GM19455 (cell line): ENCODE results near the gene MAST2.
"Not testable (repeated sequence)": the region's sequence is repeated elsewhere in the genome, so short reads cannot be mapped to it uniquely, and the experiment has no call there.

Source experiments
- ATAC-seq: cut with Tn5 transposase; IDR thresholded peaks from one replicate; pipeline ENCODE4 v1.9.1; 2021; ENCODE audit not compliant: unreplicated experiment

The MAST2 gene

DNA sequence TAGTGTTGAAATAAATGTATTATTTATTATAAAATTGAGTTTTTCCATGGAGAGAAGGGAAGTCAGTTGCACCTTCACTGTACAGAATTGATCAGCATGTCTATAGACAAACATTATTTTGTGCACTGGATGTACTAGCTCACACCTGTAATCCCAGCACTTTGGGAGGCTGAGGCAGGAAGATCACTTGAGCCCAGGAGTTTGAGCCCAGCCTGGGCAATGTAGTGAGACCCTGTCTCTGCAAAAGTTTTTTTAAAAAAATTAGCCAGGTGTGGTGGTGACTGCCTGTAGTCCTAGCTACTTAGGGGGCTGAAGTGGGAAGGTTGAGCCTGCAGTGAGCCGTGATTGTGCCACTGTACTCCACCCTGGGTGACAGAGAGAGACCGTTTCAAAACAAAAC lies 87.7 kb downstream of the MAST2 start:
- ATAC-seq, result no peak

DNA sequence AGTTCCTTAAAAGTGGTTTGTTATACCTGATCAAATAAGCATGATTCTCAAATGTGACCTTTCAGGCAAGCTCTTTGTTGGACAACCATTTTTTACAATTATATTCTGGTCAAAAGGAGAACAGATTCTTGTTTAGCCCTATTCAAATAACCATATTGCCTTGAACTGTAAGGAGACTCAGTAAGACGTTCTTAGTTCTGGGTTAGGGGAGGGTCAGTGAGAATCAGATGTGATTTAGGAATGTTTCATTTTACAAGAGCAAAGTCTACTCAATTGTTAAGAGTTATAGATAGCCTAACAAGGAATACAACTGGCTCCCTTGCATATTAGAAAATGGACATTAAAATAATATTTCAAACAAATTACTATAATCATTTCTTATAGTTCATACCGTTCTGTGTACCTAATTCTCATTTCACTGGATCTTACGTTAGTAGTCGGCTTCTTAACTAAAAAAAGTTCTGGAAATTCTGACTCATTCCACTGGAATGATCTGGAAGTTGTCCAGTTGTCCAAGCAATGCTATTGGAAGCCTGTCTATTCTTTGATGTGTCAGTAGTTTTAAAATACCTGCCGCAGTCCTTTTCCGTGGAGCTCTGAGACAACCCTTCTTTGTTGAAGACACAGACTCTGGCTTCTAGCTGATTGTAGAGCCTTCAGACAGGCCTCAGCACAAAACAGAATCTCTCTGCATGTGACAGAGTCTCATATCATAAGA lies 88.8 kb downstream of the MAST2 start:
- ATAC-seq, result no peak

DNA sequence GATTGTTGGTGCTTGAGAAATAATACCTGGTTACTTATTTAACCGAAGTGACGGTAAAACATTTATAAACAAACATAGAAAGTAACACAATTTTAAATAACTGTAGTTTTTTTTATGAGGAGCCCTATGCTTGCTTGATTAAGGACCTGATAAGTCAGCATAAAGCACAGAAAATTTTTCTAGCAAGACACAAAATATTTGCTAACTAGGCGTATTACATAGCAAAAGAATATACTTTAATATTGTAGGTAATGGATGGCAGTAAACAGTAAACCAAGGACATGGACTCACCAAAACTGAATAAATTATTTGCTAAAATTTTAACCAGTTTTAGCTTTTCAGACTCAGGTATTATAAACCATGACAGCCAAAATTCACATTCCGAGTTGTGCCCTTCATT lies 90.9 kb downstream of the MAST2 start:
- ATAC-seq, result no peak

DNA sequence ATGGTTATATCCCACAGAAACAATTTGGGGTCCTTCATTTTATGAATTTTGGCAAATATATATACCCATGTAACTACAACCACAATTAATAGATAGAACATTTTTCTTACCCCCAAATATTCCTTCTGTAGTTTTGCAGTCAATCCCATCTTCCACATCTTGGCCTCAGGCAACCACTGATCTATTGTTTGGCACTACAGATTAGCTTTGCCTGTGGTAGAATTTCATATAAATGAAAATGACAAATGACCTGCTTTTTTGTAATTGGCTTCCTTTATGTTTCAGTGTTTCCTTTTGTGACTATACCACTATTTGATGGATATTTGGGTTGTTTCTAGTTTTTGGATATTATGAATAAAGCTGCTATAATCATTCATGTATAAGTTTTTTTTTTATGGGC lies 91.5 kb downstream of the MAST2 start:
- ATAC-seq, result no peak

DNA sequence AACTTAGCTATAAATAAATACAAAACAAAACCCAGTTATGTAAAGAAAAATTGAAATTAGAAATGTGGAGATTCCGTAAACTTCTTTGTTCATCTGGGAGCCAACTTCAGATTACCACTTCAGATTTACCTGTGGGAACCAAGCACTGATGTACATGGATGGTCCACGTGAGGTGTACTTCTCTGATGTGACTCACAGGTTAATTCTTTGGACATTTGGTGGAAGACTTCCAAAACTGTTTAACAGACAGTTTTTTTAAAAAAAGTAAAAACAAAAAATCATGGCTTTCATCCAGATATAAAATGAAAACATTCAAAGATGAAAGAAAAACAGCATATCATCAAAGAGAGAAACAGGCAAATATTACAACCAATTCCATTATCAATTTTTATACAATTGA lies 92.0 kb downstream of the MAST2 start:
- no peak for ATAC-seq

DNA sequence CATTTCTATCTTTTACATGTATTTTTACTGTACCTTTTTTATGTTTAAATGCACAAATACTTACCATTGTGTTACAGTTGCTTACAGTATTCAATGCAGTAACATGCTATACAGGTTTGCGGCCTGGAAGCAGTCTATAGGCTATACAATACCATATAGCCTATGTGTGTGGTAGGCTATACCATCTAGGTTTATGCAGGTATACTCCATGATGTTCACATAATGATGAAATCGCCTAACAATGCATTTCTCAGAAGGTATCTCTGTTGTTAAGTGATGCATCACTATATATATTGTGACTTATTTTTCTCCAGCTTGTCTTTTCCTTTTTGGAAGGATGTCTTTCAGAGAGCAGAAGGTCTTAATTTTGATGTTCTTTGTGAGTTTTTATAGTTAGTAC lies 103.5 kb downstream of the MAST2 start:
- ATAC-seq, result no peak

DNA sequence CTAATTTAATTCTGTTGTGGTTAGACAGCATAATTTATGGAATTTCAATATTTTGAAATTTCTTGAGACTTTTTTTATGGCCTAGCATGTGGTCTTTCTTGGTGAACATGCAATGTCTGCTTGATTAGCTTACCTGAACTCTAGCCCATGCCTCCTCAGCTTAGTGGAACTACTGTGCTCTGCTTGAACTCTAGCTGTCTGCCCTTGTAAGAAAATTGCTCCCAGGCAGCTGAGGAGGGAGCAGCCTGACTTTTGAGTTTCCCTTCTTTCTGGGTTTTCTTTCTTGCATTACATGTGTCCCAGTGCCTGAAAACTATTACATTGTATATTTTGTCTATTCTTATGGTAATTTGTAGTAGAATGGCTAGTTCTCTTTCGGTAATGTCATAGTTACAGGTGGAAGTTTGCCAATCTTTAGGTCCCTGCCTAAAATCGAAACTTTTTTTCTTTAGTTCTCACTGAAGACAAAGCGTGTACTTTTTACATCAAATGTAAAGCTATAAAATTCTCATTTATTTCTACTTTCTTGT lies 105.3 kb downstream of the MAST2 start:
- no peak for ATAC-seq

DNA sequence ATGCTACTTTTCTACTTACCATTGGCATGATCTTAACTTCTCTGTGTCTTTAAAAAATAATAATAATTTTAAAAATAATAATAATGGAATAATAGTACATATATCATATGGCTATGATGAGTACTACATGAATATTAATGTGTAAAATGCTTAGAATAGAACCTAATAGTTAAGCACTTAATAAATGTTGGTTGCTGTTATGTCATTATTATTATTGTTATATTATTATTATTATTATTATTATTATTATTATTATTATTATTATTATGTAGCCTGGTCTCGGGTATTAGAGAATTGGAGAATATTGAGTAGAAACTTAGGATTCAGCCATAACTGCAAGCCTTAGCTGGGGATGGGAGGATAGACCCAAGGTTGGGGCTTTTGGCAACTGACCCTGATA lies 108.2 kb downstream of the MAST2 start:
- ATAC-seq, result no peak

DNA sequence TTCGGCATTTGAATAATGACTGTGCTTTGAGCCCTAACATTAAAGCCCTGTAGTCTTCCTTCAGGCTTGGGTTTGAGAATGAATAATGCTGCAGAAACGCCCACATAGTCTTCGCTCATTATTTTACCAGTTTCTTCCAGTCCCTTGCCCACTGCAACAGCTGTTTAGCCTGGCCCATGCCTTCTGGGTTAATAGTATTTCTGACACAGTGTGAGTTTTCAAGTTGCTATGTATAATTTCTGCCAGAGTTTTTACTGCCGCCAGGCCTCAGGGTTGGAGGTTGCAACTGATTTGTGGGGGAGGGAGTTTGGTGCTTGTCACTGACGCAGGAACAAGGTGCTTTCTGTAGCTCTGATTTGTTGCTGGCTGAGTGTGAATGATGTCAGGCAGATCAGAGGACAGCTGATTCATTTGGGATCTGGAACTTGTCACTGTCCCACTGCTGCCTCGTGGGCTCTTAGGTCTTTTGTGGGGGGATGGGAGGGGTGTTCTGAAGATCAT lies 109.8 kb downstream of the MAST2 start:
- ATAC-seq, result no peak

DNA sequence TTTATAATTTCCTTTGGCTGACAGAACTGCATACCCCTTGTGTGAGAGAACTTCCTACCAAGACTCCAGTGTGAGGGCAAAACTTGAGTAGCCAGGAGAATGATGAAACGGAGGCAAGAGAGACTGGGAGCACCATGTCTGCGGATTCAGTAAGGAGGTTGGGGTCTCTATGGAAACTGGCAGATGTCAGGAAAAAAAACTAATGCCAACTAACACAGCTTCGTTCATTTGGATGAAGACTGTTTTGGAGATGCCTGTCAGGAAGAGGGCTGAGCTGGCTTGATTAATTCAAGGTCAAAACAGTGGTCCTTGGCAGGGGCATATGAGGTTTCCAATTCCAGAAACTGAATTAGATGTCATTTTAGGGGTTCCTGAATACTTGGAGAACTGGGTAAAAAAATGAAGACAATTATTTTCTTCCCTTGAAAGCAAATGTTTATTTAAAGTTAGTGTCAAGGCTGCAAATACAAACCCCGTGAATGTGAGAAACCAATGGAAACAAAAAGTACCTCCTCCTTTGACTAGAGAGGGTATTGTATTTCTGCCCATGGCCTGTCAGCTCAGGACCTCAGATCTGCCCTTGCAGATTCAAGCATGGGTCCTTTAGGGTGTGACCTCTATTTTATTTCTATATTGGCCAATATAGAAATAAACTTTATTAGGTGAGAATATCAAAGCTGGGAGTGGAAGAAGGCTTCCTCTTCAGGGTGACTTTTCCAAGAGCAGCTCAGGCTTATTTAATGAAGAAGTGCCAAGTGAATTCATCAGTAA lies 110.5 kb downstream of the MAST2 start:
- no peak for ATAC-seq

DNA sequence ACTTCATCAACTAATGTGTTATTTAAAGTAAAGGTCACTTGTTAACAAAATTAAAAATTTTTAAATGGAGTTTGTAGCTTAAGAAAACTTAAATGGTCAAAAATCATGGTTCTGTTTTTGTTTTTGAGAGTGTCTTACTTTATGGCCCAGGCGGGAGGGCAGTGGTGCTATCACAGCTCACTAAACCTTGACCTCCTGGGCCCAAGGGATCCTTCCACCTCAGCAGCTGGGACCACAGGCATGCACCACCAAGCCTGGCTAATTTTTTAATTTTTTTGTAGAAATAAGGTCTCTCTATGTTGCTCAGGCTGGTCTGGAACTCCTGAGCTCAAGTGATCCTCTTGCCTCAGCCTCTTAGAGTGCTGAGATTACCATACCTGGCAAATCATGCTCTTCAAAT lies 111.4 kb downstream of the MAST2 start:
- ATAC-seq, result no peak

DNA sequence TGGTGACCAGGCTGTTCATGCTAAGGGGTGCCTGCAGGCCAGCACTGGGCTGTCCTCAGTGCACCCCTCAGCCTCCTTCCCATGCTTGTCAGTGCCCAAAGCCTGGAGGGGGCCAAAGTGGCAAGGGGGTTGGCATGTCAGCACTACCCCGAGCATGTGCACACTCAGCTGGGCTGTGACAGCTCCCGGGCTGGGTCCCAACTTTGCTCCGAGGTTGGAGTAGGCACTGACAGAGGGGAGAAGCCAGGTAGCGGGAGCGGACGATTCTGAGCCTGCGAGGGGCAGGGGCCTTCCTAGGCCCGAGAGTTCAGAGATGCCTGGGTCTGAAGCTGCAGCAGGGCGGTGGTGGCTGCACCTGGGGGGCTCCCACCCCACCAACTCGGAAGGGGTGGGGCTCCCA lies 119.0 kb downstream of the MAST2 start:
- ATAC-seq, result no peak

DNA sequence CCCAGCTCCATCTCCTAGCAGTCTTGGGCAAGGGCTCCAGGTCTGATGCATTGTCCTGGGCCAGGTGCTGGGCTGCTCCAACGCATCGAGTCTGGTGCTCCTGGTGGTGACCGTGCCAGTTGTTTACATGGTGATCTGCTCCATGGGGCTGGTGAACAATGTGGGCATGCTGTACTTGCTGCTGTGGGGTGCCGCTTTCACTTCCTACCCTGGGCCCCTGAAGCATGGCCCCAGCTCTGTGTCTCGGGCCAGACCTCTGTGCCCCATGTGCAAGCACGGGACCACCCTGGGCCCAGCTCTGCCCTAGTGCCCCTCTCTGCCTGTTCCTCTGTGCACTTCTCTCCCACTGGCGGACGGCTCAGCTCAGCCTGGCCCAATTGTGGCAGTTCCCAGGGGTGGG lies 119.4 kb downstream of the MAST2 start:
- no peak for ATAC-seq

DNA sequence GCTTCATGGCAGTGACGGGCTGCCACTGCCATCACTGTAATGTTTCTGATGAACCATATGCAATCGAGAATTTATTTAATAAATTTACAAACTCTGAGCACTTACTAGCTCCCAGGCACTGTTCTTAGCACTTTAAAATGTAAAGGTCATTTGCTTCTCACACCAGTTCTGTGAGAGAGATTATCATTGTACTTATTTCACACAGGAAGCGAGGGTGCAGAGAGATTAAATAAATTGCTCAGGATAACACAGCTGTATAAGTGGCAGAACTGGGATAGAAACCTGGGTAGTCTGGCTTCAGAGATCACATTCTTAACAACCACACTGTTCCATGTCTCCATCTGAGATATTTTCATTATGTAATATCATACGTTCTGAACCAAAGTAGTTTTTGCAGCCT lies 119.9 kb downstream of the MAST2 start:
- ATAC-seq, result no peak

DNA sequence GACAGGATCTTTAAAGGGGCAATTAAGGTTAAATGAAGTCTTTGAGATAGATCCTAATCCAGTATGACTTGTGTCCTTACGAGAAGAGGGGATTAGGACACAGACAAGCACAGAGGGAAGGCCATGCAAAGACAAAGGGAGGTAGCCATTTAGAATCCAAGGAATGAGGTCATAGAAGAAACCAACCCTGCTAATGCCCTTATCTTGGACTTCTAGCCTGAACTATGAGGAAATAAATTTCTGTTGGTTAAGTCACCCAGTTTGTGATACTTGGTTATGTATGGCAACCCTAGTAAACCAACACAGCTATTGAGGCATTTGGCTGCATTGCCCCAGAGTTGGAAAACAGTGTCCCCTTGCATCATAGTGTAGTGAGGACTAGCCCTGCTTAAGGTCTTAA lies 121.3 kb downstream of the MAST2 start:
- no peak for ATAC-seq

DNA sequence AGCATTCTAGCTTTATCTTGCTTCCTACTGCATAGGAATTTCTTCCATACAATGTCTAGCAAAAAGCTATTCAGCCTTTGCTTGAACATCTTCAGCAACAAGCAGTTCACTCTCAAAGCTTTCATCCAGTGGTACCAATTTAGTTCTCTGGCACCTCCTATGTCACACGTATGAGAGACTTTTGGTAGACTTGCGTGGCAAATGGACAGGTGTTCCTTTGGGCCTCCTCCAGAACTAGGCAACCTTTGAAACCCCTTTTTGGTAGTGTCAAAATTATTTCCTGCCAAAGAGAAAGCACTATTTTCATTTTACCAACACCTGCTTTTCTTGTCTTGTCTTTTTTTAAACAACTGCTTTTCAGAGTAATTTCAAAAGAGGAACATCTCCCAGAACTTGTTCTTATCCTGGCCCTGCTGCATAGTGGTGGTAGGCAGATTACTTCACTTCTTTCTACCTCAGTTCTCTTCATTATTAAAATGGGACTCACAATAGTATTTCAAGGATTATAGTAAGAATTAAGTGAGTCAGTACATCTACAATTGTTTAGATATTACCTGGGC lies 122.4 kb downstream of the MAST2 start:
- ATAC-seq, result no peak

DNA sequence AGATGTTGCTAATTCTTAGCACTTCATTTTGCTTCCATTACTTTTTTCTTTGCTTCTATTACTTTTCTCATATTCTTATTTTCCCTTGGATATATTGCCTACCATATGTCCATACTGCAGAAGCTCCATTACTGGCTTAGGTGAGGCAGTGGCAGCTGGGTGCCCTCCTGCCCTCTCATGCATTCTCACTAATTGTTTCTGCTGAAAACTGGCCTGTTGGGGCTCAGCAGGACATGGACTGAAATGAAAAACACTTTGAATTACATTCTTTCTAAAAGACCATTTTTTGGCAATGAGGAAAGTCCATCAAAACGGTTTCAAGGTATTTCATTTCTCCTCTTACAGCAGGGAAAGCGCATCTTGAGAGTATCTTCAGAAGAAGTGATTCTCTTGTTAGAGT lies 122.9 kb downstream of the MAST2 start:
- ATAC-seq, result no peak

DNA sequence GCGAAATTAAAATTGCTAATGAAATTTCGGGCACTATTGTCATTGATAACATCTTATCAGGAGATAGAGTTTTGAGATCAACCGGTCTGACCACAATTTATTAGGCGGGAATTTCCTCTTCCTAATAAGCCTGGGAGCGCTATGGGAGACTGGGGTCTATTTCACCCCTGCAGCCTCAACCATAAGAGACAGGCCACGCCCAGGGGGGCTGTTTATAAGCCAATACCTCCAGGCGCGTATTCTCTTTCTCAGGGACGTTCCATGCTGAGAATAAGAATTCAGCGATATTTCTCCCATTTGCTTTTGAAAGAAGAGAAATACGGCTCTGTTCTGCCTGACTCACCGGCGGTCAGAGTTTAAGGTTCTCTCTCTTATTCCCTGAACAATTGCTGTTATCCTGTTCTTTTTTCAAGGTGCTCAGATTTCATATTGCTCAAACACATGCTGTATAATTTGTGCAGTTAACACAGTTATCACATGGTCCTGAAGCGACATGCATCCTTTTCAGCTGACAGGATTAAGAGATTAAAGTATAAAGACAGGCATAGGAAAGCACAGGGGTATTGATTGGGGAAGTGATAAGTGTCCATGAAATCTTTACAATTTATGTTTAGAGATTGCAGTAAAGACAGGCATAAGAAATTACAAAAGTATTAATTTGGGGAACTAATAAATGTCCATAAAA lies 124.0 kb downstream of the MAST2 start:
- not testable (repeated sequence) for ATAC-seq

DNA sequence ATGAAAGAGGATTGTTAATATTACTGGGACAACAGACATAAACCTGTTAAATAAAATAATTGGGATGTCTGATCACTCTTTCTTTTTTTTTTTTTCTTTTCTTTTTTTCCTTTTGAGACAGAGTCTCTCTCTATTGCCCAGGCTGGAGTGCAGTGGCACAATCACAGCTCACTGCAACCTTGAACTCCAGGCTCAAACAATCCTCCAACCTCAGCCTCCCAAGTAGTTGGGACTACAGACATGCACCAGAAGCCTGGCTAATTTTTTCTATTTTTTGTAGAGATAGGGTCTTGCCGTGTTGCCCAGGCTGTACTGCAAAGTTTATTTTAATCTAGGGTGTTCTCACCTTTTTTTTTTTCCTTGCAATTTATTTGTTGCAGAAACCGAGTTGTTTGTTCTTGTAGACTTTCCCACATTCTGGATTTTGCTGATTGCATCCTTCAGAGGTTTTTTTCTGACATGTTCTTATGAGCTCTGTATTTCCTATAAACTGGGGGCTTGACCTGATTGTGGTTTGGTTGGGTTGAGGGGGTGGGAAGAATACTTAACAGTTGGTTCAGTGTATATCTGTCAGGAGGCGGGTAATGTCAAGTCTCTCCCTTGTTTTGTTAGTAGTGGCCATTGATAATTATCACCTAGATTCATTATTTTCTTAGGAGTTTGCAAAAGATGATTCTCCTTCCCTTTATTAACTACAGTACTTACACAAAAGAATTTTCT lies 125.2 kb downstream of the MAST2 start:
- no peak for ATAC-seq

DNA sequence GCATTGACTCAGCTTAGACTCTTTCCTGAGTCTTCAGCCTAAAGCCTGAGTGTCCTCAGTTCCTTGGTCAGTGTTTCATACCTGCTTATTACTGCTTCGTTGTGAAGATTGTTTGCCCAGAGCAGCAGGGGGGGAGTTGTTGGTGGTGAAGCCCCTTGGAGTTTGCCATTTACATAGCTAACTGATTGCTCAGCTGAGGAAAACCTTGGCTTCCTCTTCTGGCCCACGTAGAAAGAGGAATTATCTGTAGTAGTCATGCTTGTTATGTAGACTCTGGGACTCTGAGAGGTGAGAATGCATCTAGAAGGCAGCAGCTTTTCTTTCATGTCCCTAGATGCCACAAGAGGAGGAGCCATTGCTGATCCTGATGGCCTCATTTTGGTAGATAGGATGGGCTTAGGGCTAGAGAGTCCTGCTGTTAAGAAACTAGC lies 125.9 kb downstream of the MAST2 start:
- no peak for ATAC-seq
